Upper lobe of left lung (tissue), 6 donors: ENCODE results near the gene C11orf24. TPM values are rescaled to one million over a fixed set of nuclear protein-coding genes. Genes with fewer than 3 reads are reported as not detected.

Experiments used
- ATAC-seq, 2 donors: fragments of 200-7000 bp; cut with Tn5 transposase; one replicate each; pipeline ENCODE4 v1.9.1; 2022; ENCODE audit warnings: mild to moderate bottlenecking in 2 of 2, moderate library complexity in 2 of 2; ENCODE audit not compliant: low FRiP score in 2 of 2
- DNase-seq, 2 donors: peaks; one replicate each; pipeline ENCODE4 v3.0.0-alpha.2; 2019 to 2020
- H3K27ac ChIP-seq, 4 donors: fragments of 200-600 bp; sonication (generic); one replicate each; pipeline ENCODE4 v1.5.1; 2016 to 2019
- H3K27me3 ChIP-seq, 4 donors: fragments of 200-600 bp; sonication (generic); one replicate each; pipeline ENCODE4 v1.5.1; 2017 to 2019
- H3K36me3 ChIP-seq, 4 donors: fragments of 200-600 bp; sonication (generic); one replicate each; pipeline ENCODE4 v1.5.1; 2016 to 2019
- H3K4me1 ChIP-seq, 4 donors: fragments of 200-600 bp; sonication (generic); one replicate each; pipeline ENCODE4 v1.5.1; 2018 to 2019
- H3K4me3 ChIP-seq, 4 donors: fragments of 200-600 bp; sonication (generic); one replicate each; pipeline ENCODE4 v1.5.1; 2017 to 2019; ENCODE audit warnings: mild to moderate bottlenecking in 2 of 4, moderate library complexity in 1 of 4
- H3K9me3 ChIP-seq, 4 donors: fragments of 200-600 bp; sonication (generic); one replicate each; pipeline ENCODE4 v1.5.1; 2018 to 2019
- CTCF ChIP-seq, 6 experiments: fragments of 450-650 bp in 4 of 6; fragments of 200-600 bp in 2 of 6; sonication (generic) in 2 of 6; IDR thresholded peaks; one replicate each; pipeline ENCODE4 v1.5.1; 2016 to 2019; ENCODE audit warnings: antibody characterized with exemption in 6 of 6
- EP300 ChIP-seq, 4 donors: sonication (generic); formaldehyde crosslinking; IDR thresholded peaks; one replicate each; pipeline ENCODE4 v1.5.1; 2017; ENCODE audit warnings: antibody characterized with exemption in 4 of 4, control low read depth in 2 of 4
- POLR2A ChIP-seq, 4 donors: fragments of 450-650 bp; IDR thresholded peaks; one replicate each; pipeline ENCODE4 v1.5.1; 2016 to 2017; ENCODE audit warnings: antibody characterized with exemption in 4 of 4, mild to moderate bottlenecking in 2 of 4
- POLR2AphosphoS5 ChIP-seq, 2 donors: sonication (generic); formaldehyde crosslinking; IDR thresholded peaks; one replicate each; pipeline ENCODE4 v1.5.1; 2017; ENCODE audit warnings: antibody characterized with exemption in 2 of 2
- WGBS, 2 donors: methylation state at CpG; one replicate each; pipeline ENCODE4 v1.1.5; 2017 to 2018; 5-methylcytosine and 5-hydroxymethylcytosine counted together
- total RNA-seq, 6 donors: library from RNA; depleted of rRNA in 4 of 6; stranded (reverse); fragments of >200 nt in 4 of 6; gene quantifications; one replicate each; pipeline versions ENCODE4 v1.1.0 to v1.2.1, GENCODE V29; 2016 to 2021
- donor health status: DM: no; HTN: no; CAD: no; lungs with moderate emphysema.
- donor health status: DM: no; HTN: yes; CAD: no; lungs with severe emphysema.

The C11orf24 gene
- total RNA-seq, 6 donors from 2014 or later, result 13.9 to 37.5 (median 24.0) TPM

DNA sequence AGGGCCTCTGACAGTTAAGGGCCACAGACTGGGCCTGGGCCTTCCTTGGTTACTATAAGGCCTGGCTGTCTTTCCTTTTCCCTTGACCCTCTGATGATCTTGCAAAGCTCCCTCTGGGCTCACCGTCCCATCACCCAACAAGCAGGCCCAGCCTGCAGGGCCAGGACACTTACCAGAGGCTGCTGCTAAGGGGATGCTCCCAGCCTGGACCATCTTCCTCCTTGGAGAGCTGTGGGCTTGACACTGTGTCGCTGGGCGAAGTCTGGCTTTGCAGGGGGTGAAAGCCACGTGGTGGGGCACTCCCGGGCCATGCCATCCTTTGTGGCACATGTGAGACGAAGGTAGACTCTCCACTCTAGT lies 3.9 kb downstream of the C11orf24 start:
- no peak overlapping the region for H3K27ac ChIP-seq
- TF ChIP-seq POLR2A (IDR thresholded peaks at IDR 0.05) (no peak), POLR2AphosphoS5 (IDR thresholded peaks at IDR 0.05) (no peak), CTCF (IDR thresholded peaks at IDR 0.05) (no peak), EP300 (IDR thresholded peaks at IDR 0.05) (no peak)
- peaks cover 12 to 49% (median 39%) of the 10 kb centered on the region in 4 donors for H3K36me3 ChIP-seq
- no peak overlapping the region for H3K4me3 ChIP-seq
- H3K4me1 ChIP-seq, result peaks cover 16 to 27% (median 21%) of the 10 kb centered on the region in 4 donors
- ATAC-seq (no peak), DNase-seq (no peak)
- H3K27me3 ChIP-seq, result no peaks in the 10 kb centered on the region
- H3K9me3 ChIP-seq, result no peaks in the 10 kb centered on the region
- WGBS, 2 donors, result 91 to 95% methylated on average over 6 of the region's 6 CpGs

DNA sequence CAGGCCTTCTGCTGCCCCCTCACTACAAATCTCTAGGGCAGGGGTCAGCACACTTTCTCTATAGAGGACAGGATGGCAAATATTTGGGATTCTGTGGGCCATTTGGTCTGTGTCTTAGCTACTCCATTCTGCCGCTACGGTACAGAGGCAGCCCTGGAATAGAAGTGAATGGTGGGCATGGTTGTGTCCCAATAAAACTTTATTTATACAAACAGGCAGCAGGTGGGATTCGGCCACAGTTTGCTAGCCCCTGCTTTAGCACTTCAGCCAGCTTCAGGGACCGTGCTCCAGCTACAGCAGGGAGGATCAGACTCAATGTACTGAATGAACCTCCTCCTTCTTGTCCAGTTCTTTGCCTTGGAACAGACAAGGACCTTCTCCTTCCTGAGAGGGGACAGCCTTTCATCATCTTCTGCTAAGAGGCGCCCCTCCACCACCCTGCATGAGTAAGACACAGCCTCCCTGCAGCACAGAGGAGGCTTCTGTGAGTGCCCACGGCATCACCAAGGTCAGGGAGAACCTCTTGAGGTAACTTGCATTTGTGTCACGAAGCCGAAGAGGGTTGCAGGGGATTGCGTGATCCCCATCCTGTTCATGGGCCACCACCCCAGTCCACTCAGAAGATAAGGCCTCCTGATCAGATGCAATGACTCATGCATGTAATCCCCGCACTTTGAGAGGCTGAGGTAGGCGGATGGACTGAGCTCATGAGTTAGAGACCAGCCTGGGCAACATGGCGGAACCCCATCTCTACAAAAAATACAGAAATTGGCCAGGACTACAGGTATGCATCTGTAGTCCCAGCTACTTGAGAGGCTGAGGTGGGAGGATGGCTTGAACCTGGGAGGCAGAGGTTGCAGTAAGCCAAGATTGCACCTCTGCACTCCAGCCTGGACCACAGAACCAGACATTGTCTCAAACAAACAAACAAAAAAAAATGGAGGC lies 4.6 kb downstream of the C11orf24 start:
- H3K27me3 ChIP-seq, result no peaks in the 10 kb centered on the region
- peaks cover 18 to 56% (median 46%) of the 10 kb centered on the region in 4 donors for H3K36me3 ChIP-seq
- TF ChIP-seq CTCF (IDR thresholded peaks at IDR 0.05) (no peak), POLR2A (IDR thresholded peaks at IDR 0.05) (no peak), EP300 (IDR thresholded peaks at IDR 0.05) (no peak), POLR2AphosphoS5 (IDR thresholded peaks at IDR 0.05) (no peak)
- no peak overlapping the region for H3K4me3 ChIP-seq
- DNase-seq (no peak), ATAC-seq (no peak)
- no peaks in the 10 kb centered on the region for H3K9me3 ChIP-seq
- H3K27ac ChIP-seq, result no peak overlapping the region
- peaks cover 10 to 20% (median 16%) of the 10 kb centered on the region in 4 donors for H3K4me1 ChIP-seq
- WGBS, 2 donors, result 85 to 93% methylated on average over 11 to 12 of the region's 12 CpGs

DNA sequence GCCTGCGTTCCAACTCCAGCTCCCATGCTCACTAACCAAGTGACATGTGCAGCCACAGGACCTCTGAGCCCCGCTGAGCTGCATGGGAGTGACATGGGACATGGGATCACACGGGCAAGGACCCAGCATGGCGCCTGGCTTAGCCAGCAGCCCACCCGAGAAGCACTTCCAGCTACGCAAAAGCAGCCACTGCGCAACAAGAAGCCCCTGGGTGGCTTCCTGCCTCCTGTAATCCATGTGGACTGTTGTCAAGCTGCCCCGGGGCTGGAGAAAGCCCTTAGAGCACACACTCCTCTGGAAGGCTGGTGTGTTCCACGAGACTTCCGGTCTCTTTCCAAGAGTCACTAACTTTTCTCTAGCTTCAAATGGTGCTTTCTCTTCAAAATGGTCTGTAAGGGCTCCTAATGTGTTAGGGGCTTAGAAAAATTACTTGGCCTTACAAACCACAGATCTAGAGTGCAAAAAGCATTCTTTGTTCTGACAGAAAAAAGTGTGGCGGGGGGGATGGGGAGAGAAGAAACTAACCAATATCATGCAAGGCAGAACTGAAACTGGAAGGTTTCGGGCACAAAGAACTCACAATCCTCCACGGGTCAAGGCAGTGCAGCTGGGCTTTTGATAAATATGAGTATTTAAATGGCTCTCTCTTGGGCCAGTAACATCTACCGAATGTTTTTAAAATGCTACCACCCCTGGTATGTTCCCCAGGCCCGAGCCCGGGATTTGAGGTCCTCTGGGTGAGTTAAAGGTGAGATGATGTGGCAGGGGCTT lies 5.5 kb downstream of the C11orf24 start:
- H3K36me3 ChIP-seq, result peaks cover 19 to 65% (median 55%) of the 10 kb centered on the region in 4 donors
- WGBS, 2 donors, result 80 to 90% methylated on average over 12 to 16 of the region's 16 CpGs
- no peaks in the 10 kb centered on the region for H3K27me3 ChIP-seq
- DNase-seq (no peak), ATAC-seq (no peak)
- no peak overlapping the region for H3K4me3 ChIP-seq
- H3K4me1 ChIP-seq, result peaks cover 10 to 20% (median 15%) of the 10 kb centered on the region in 4 donors
- no peak overlapping the region for H3K27ac ChIP-seq
- TF ChIP-seq CTCF (IDR thresholded peaks at IDR 0.05), result no peak
- TF ChIP-seq POLR2A (IDR thresholded peaks at IDR 0.05), result no peak
- no peak for TF ChIP-seq POLR2AphosphoS5 (IDR thresholded peaks at IDR 0.05)
- TF ChIP-seq EP300 (IDR thresholded peaks at IDR 0.05), result no peak
- no peaks in the 10 kb centered on the region for H3K9me3 ChIP-seq

DNA sequence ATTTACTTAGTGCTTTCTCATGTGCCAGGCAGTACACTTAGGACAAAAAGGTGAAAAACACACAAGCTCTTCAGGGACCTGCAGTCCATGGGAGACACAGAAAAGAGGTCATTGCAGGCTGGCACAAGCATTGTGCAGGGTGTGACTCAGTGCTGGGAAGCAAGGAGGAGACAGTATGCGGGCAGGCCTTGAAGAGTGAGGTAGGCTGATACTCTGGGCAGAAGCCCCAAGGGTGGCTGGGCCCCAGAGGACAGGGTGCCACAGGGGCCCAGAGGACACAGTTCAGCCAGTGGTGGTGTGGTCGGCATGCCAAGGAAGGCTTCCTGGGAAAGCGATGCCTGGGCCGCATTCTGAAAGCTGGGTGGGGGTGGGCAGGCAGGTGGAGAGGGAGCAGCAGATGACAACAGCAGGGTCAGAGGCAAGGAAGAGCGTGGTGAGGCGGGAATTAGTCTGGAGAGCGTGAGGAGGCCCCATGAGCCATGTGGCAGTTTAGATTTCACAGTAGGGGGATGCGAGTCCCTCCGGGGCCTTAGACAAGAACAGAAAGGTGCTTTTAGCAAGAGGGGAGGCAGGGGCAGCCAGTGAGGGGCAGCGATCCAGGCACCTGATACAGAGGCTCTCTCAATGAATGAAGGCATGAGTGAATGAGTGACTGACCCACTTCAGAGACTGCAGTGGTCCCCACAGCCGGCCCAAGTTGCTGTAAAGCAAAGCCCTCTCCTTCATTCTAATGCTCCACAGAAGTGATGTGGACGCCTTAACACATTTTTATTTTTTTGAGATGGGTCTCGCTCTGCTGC lies 6.8 kb downstream of the C11orf24 start:
- Histone ChIP-seq H3K36me3 (peaks cover 19 to 74% (median 60%) of the 10 kb centered on the region in 4 donors), H3K4me3 (no peak overlapping the region), H3K27ac (no peak overlapping the region), H3K4me1 (peaks cover 0 to 6% (median 2%) of the 10 kb centered on the region in 4 donors), H3K27me3 (no peaks in the 10 kb centered on the region), H3K9me3 (no peaks in the 10 kb centered on the region)
- TF ChIP-seq POLR2AphosphoS5 (IDR thresholded peaks at IDR 0.05) (no peak), POLR2A (IDR thresholded peaks at IDR 0.05) (no peak), CTCF (IDR thresholded peaks at IDR 0.05) (no peak), EP300 (IDR thresholded peaks at IDR 0.05) (no peak)
- no peak for ATAC-seq
- 89% methylated on average over 13 of the region's 13 CpGs for WGBS, 2 donors
- DNase-seq, result no peak
